Kidney capillary endothelial cell (primary cell): ENCODE results near the gene NPPC.

Experiments
- DNase-seq: peaks from one replicate; pipeline ENCODE4 v3.0.0-alpha.2; 2018; ENCODE audit warnings: low spot score

The NPPC gene

DNA sequence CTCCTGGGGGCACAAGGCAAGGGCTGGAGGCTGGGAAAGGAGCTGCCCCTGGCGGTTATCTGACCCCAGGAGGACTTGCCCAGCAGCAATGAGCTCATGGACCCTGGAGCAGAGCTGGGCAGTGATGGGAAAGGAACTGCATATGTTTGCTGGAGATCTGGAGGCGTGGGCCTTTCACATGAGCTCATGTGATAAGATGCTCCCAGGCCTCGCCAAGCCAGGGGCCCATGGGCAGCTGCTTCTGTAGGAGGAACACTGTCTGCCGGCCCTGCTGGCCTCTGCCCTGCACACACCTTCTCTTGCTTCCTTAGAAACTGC is 9.0 kb upstream of the NPPC start:
- no peak for DNase-seq

DNA sequence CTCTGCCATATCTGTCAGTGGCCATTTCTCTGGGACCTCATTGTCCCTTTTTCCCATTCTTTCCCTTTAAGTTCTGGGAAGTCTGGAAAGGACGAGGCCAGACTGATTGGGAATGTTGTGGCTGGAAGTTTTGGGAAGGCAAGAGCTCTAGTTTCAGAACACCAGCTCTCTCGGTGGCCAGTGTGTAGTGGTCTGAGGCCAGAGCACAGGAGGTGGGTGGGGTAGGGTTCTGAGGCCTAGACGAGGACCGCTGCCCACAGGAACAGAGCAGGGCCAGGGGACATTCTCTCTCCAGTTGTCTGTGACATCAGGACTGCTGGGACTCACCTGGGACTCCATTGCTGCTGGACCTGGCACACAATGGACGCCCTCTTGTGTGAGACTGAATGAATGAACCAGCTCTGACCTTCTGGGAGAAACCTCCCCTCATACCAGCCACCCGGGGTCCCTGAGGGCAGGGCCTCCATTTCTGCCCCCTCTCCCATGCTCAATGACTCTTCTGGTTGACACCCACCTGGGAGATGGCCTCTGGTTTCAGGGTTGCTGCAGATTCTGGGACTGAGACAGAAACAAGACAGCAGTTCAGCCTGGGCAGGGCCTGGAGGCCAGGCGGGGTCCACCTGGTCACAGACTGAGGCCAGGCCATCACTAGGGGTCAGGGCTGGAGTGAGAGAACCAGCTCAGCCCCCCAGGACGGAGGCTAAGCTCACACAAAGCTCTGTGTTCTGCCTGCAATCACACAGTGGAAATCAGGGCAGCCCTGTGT is 8.4 kb upstream of the NPPC start:
- DNase-seq = no peak

DNA sequence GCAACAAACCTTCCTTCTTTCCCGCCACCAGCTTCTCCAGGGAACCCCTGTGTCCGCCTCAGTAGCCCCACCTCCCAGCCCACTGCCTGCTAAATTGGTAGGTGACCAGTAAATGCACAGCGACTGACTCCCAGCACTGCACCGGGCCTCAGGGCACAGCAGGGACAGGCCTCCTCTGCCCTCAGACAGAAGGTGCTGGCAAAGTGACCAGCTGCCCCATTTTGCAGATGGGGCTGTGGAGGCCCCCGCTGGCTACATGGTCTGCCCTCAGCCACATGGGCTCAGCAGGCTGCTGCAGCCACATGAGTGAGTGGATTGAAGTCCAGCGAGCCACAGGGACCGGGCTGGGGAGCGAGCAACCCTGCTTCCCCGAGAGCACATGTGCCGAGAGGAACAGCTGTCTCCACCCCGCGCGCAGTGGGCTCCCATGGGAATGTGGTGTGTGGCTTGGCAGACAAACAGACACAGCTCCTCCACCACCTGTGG is 7.8 kb upstream of the NPPC start:
- no peak for DNase-seq

DNA sequence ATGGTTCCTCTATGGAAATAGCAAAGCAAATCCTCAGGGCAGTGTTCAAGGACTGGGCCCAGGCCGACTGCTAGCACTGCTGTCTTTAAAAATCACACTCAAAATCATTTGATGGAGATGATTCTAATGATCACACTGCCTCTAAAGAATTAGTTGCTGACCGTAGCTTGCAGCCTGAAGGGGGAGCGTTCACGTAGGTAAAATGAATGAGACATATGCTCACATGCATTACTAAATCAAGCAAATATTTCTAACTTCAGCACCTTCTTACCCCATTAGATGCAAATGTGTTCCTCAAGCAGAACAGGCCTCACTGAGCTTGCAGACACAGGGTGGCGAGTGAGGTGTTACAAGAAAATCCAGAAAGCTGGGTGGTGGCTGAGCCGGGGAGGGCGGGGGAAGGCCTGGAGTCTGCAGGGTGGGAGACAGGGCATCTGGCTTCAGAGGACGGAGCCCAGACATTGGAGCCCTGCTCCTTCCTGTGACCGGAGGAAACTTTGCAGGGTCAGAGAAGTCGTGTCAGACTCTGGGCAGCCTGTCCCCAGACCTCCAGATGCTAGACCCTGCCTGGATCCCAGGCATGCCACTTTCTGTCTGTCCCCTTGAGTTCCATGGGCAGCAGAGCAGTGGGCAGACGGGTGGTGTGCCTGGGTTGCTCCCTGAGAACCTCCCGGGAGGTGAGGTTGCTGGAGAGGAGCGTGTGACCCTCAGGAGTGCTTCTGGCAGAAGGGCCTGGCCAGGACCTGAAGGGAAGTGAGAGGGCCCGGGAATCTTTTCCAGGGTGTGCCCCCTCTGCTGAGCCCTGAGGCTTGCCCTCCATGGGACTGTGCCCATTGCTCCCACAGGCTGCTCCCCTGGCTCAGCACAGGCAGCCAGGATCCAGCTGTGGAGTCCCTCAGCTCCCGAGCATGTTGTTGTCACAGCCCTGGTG is 7.1 kb upstream of the NPPC start:
- DNase-seq = no peak

DNA sequence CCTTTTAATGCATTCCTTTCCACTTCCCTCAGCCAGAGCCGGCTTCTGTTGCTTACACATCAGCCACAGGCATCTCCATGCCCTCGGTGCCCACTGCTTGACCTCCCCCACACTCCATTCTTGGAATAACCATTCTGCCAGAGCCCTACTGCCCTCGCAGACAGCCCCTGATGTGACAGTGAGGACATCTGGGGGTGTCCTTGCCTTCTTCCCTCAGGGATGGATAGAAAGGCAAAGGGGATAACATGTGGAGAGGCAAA is 6.4 kb upstream of the NPPC start:
- DNase-seq = no peak

DNA sequence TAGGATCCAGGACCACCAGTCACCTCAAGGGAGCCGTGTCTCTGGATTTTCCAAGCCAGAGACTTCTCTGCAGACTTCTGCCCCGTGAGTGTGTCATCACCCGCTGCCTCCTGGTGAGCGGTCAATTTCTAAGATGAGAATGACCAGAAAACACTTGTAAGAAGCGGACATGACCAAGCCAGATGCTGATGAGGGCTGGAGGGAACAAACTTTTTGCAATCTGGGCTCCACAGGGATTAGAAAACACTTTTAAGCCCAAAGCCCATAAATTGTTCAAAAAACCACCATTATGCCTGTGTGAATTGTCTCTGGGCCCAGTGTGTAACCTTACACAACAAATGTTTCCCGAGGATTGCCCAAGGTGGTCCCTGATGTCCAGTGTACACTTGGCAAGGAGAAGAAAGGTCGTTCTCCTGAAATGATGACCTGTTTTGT is 5.3 kb upstream of the NPPC start:
- no peak for DNase-seq

DNA sequence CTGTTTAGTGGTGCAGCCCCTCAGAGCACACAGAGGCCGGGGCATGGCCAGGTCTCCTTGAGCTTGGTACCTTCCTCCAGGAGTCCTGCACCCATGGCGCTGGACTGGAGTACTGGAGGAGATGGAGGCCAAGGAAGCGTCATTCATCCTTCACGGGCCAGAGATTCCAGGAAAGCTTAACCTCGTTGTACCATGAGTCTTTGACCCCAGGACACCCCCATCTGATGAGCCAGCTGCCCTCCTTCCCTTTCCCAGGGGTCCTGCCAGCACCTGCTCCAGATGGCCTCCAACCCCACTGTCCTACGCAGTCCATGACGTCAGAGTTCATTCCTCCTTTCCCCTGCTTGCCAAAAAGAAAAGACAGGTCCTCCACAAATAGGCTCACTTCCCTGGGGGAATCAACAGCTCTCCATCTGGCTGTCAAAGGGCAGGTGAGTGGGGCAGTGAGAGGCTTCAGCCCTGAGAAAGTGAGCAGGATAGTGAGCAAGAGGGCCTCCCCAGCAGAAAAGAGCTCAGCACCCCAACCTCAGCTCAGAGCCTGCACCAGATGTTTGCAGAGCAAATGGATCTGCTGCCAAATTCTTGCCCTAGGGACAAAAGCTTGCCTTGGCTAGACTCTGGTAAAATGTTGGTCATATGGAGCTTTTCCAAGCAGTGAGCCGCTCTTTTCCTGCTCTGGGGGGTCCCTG is 4.5 kb upstream of the NPPC start:
- no peak for DNase-seq

DNA sequence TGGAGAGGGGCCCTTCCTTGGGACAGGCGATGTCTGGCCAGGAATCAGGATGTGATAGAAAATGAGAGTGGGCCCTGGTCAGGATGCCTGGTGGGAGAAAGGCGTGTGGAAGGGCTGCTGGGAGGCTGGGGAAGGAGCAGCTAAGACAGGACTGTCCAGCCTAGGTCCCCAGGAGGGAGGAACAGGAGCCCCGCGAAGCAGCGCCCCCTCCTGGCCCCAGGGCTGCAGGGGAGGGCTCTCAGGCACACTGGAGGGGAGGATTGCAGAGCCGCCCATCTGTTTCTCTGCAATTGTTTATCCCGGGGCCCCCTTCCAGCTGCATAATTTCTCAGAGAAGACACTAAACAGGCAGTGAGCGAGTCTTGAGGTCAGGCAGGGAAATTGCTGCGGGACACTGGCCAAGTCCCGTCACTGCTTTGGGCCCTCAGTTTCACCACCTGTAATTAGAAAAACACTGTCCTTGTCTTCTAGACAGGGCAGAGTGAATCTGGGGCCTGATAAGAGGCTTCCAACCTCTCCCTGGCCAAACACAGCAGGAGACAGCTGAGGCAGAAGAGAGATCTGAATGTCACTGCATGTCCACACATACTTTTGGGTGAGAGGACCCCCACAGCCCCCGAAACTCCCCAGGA is 3.9 kb upstream of the NPPC start:
- no peak for DNase-seq

DNA sequence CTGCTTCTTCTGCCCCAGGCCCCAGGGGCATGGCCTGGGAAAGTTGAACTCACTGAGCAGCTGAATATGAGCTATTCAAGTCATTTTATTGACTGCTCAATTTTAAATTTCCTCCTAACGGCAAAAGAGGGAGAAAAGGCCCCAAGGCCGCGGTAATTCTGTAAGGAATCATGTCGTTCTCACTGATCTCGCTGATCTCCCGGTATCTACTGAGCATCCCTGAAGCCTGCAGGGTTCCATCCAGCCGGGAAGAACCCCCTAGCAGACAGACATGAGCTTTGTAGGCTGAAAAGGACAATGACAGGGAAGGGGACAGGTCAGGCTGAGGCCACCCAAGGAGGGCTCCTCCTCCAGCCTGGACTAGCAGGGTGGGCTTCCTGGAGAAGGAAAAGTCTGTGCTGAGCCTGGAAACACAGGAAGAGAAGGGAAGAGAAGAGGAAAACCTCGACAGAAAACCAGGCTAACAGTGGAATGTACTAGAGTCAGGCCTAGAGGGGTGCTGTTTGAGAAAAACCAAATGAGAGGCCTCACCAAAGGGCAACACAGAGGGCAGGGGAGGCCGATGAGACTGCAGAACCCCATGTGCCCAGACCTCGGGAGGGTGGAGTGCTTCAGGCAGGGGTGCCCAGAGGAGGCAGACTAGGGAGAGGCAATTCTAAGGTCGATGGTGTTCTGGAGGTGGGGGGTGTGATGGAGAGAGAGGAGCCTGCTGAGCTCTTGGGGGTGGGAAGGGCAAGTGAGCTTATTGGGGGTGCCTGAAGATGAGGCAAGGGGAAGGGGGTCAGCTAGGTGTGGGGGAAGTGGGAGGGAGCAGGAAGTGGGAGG is 2.9 kb upstream of the NPPC start:
- DNase-seq = no peak

DNA sequence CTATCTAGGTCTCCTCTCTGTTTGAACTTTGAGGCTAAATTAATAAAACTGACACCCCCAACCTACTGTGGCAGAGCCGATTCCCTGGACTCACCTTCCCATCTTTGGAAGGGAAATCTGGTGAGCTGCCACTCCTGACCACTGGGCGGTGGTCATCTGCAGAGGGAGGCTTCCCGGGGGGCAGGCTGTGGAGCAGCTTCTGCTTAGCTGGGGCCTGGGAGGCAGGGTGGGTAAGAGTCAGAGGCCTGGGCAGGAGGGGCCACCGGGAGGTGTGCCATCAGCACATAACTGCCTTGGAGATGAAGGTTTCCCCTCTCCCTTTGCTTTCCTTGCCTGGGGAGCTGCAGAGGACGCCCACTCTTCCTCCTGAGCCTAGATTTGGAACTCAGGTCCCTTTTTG is 2.3 kb upstream of the NPPC start:
- no peak for DNase-seq

DNA sequence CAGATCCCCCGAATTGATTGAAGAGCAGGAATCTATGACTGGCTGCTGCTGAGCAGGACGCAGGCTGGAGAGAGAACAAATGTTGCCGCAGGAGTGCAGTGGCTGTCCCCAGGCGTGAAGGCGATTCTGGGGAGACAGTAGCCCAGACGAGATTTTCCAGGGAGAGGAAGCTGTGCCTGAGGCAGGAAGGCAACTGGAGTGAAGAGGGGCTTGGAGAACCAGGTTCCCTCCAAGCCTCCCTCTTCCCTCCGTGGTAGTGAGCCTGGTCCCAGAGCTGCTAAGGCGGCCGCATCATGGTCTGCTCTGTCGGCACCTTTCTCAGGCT is 1.3 kb upstream of the NPPC start:
- no peak for DNase-seq

DNA sequence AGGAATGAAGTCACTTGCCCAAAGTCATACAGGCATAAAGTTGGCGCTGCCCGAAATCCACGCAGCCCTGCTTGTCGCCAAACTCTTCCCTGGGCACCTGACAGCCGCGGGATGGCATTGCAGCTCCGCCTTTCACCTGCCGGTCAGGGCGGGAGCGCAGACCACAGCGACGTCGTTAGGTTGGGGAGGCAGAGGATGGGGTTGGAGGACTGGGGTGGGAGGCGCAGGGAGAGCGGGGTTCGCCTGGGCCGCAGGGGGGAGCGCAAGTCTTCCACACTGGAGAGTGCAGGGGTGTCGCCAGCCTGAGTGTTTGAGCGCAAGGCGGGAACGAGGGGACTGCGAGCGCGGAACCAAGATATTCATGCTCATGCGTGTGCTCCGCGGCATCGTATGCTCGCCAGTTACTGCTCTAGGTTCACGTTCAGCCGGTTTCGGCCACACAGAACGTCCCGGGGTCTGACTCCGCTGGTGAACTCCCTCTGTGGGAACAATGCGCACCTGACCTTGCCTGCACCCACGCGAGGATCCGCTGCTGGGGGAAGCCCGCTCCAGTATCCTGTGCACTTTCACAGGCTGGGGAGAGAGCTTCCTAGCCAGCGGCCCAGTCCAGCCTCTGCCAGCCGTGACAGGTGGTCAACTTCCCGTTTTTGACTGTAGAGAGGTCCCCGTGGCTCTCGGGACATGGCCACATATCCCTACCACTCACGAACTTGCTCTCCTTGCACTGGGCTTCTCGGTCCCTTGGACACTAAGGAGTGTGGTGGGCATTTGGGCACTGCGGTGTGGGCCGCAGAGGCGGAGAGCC is 767 bp upstream of the NPPC start:
- no peak for DNase-seq

DNA sequence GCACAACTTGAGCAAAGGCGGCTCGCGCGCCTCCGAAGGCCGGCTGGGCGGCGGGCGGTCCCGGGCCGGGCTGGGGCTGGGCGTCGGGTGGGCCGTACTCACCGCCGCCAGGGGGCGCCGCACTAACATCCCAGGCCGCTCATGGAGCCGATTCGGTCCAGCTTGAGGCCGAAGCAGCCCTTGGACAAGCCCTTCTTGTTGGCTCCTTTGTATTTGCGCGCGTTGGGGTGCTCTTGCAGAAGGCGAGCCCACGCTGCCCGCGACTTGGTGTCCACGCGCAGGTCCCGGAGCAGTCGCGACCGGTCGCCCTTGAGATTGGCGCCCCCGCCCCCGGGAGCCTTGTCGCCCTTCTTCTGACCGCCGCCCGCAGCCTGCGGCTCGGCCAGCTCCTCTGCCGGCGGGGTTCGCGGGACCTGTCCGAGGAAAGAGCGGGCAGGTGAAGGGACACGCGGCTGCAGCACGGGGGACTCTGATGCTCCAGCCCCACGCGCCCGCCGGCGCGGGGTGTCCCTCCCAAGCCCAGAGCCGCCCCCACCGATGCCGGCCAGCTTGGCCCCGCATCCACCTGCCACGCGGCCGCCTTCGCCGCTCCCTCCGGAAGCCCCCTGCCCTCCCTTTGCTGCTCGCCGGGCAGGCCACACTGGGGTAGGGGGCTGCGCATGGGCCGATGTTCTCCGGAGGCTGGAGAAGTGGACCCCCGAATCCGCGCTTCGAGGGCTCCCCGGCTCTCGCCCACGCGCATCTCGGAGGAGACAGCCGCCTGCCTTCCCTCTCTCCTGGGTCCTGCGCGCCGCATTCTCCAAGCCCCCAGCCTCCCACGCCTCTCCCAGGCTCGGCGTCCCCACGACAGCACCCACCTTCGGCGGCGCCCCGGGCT is 655 bp downstream of the NPPC start:
- DNase-seq = peak; percentile 79

DNA sequence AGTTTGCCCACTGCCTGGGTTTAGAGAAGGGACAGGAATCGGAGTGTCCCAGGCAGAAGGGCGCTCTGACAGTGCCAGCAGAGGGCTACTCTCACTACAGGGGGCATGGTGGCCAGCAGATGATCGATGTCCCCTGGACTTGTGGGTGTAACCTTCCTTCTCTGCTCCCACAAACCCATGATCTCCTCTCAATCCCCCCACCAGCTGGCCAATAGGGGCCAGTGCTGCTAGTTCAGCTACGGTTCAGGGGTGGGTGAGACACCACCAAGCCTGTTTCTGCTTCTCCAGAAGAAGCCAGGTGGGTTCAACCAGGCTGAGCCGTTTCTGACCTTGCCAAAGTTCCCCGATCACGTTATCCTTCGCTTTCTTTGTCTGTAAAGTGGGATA is 1.3 kb downstream of the NPPC start:
- DNase-seq = no peak

DNA sequence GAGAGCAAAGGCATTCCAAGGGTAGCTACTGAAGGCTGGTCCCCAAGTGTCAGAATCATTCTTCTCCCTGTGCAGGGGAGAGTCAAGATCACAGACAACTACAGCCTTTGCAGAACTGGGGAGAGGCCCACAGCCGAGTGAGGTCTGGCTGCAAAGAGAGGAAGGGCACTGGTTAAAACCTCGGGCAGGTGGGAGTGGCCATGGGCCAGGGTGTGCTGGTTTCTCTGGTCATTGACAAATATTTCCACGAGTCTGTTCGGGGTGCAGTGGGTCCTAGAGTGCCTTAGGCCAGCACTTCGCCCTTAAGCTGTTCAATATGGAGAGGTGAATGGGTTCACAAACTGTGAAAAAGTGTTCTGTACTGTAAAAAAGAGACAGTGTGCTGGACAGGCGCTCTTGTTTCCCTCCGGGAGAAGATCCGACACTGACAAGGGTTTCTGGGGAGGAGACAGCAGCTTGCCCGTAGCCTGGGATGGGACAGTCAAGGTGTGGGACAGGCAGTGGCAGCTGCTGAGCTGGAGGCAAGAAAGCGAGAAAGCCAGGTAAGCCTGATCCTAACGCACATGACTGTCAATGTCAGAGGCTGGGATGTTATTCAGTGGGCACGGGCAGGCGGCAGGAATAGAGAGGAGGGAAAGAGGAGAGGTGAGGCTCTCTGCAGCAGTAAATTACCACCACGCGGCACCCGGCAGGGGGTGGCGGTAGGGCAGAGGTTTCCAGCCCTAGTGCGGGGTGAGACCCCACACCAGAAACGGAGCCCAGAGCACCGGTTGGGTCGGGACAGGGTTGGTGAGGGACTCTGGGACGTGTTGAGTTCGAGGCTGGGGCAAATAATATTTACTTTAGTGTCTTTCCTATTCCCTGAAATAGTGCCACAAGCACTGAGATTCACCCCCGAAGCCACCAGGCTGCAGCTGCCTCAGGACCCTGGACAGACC is 2.0 kb downstream of the NPPC start:
- no peak for DNase-seq

DNA sequence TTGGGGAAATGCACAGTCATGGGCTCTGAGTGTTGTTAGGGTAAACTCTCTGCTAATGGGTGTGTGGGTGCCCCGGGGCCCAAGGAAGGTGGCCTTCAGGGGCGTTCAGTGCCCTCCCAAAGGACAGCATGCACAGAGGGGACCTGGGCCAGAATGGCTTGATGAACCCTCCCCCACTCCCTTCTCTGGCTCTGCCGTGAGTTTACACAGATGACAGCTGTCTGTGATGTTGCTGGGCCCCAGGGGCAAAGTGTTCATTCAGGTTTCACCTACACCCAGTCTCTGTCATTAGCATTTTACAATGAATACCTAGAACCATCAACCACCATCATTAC is 3.2 kb downstream of the NPPC start:
- DNase-seq = no peak

DNA sequence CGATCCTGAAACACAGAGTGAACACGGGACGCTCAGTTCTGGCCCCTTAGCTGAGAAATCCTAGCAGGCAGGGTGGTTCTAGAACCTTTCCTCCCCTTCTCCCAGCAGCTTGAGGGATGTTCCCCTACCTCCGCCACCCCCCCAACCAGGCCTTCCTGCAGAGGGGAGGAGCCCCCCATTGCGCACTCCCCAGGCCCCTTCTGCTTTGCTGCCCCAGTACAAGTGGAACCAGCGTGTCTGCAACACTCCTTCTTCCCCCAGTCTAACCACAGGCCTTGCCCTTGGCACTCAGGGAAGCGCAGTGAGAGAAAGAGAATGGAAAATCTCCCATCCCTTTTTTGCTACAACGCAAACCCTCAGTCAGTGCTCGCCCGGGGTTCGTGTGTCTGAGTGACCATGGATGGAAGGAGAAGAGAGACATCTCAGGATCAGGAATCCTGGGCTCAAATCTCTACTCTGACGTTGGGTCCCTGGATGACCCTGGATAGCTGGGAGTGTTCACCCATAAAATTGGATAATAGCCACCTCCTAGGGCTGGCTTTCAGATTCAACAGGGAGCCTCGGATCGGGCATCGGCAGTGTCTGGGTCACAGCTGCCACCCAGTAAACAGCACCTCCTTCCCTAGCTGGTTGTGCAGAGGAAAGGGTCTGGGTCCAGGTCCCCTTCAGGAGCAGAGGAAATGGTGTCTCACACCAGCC is 3.7 kb downstream of the NPPC start:
- no peak for DNase-seq

DNA sequence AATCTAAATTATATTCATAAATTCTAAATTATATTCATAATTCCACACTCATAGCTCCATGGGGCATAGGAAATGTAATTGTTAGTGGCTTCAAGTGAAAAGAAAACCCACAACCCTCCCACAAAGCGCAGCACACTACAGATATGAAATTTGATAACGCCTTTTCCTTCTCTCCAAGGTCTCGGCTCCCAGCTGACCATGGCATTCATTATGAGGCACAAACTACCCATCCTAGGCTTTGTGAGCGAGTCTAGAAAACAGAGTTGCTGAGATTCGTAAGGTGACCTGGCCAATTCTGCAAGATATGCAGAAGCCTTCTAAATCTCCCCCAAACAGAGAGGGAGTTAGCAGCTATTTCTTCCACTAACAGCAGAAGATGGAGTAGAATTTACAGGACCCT is 5.4 kb downstream of the NPPC start:
- DNase-seq = no peak
